GM15510 (cell line): ENCODE results near the gene DAO.

ENCODE experiments used
- POLR2A ChIP-seq: IDR thresholded peaks from 3 replicates; pipeline ENCODE4 v1.6.1; 2011; ENCODE audit warnings: borderline replicate concordance; ENCODE audit not compliant: insufficient read length; ENCODE audit errors: extremely low read depth

The DAO gene

GRCh38 chr12:108840605-108841332 lies 39.1 kb upstream of the DAO start:
- TF ChIP-seq POLR2A: no peak

GRCh38 chr12:108842361-108842760 lies 37.5 kb upstream of the DAO start:
- TF ChIP-seq POLR2A: no peak

- no peak for TF ChIP-seq POLR2A
These were observed 36.7 kb upstream of the DAO start for GRCh38 chr12:108843187-108843586.

GRCh38 chr12:108845696-108846095 lies 34.2 kb upstream of the DAO start:
- TF ChIP-seq POLR2A: no peak

GRCh38 chr12:108846290-108846701 lies 33.6 kb upstream of the DAO start:
- TF ChIP-seq POLR2A: no peak

- no peak for TF ChIP-seq POLR2A
These were observed 32.2 kb upstream of the DAO start for GRCh38 chr12:108847705-108848104.

- no peak for TF ChIP-seq POLR2A
These were observed 30.2 kb upstream of the DAO start for GRCh38 chr12:108849660-108850059.

GRCh38 chr12:108850854-108851573 lies 28.9 kb upstream of the DAO start:
- TF ChIP-seq POLR2A: no peak

- no peak for TF ChIP-seq POLR2A
These were observed 27.1 kb upstream of the DAO start for GRCh38 chr12:108852674-108853309.

- TF ChIP-seq POLR2A: no peak
These were observed 26.5 kb upstream of the DAO start for GRCh38 chr12:108853426-108853825.

- TF ChIP-seq POLR2A: no peak
These were observed 25.9 kb upstream of the DAO start for GRCh38 chr12:108853981-108854446.

GRCh38 chr12:108854451-108855283 lies 25.2 kb upstream of the DAO start:
- no peak for TF ChIP-seq POLR2A

GRCh38 chr12:108855284-108856169 lies 24.4 kb upstream of the DAO start:
- no peak for TF ChIP-seq POLR2A

GRCh38 chr12:108856170-108856427 lies 23.8 kb upstream of the DAO start:
- no peak for TF ChIP-seq POLR2A

GRCh38 chr12:108856428-108857157 lies 23.3 kb upstream of the DAO start:
- no peak for TF ChIP-seq POLR2A

- TF ChIP-seq POLR2A: no peak
These were observed 22.8 kb upstream of the DAO start for GRCh38 chr12:108857158-108857407.
